ENCODE results near the gene RTP5.
"Not testable (repeated sequence)": the region's sequence is repeated elsewhere in the genome, so short reads cannot be mapped to it uniquely, and the experiment has no call there.

RTP5 gene

GRCh38 chr2:241902357-241902991, 32.9 kb downstream of the RTP5 start:
- no peak for DNase-seq (ENCODE audit: low read depth in 2 of 2)

DNA sequence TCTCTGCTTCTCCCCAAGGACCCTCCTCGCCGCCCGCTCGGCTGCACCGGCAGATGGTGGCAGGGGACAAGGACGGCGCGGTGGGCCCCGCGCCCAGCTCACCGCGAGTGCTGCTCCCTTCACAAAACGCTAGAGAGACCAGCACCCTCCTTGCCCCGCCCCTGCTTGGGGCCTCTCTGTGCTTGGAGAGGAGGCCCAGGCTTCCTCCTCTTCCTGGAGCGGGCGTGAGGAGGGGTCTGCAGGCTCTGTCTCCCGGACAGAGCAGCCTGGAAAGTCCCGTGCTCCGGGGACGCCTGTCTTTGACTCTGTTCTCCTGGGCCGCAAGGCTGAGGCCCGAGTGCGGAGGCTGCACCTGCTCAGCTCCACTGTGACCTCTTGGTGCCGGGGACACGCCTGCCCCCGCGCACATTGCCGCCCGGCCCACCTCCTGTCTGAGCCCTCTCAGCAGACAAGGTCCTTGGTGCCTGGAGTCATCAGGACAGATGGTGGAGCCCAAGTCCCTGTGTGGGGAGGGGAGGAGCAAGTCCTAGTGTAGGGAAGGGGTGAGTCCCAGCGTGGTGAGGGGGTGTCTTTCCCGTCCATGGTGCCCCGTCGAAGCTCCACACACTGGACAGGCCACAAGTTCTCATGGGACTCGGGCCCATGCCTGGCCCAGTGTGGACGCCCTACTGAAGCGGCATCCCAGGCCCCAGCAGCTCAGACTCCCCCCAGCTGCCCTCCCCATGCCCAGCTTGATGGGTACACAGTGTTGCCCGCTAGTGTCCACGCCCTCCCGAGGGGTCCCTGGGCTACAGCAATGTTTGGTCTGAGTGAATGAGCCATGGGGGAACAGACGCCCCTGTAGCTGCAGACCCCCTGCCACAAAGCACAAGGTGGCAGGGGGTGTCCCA, 33.8 kb downstream of the RTP5 start:
- no peak for DNase-seq (ENCODE audit: low read depth in 2 of 2)

GRCh38 chr2:241904011-241904718, 34.6 kb downstream of the RTP5 start:
- DNase-seq (ENCODE audit: low read depth in 2 of 2) = no peak

DNA sequence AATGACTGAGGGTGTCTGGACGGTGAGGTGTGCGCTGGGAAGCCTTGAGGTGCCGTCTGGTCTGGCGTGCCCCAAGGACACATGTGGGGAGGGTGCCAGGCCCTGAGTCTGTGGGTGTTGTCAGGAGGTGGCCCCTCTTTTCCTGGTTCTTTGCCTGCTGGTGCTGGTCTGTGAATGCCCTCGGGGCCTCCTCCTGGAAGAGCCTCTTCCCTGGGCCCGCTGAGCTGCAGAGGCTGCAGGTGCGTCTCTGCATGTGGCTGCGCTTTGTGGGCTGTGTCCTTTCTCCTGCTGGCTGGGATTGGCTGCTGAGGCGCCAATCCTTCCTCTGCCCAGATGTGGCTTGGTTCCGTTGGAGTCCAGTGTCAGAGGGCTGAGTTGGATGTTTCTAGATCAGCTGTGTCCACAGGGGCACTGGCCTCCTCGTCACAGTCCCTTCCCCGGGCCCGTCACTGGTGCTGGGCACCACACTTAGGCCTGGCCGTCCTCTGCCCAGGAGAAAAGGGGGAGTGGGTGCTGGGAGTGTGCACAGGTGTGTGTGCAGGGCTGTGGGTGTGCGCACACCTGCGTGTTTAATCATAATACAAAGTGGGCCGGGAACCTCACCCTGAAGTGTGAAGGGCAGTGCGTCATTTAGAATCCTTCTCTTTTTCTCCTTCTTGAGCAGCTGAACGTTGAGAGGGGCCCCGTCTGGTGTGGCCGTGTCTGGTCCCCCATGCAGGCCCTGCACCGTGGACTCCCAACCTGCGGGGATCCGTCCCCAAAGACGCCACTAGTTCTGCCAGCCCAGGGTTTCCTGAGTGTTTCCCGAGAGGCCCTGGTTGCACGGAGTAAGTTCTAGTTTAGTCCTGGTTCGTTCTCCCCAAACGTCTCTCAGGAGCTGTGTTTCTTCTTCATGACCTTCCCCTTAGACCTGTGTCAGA, 35.5 kb downstream of the RTP5 start:
- no peak for DNase-seq (ENCODE audit: low read depth in 2 of 2)

DNA sequence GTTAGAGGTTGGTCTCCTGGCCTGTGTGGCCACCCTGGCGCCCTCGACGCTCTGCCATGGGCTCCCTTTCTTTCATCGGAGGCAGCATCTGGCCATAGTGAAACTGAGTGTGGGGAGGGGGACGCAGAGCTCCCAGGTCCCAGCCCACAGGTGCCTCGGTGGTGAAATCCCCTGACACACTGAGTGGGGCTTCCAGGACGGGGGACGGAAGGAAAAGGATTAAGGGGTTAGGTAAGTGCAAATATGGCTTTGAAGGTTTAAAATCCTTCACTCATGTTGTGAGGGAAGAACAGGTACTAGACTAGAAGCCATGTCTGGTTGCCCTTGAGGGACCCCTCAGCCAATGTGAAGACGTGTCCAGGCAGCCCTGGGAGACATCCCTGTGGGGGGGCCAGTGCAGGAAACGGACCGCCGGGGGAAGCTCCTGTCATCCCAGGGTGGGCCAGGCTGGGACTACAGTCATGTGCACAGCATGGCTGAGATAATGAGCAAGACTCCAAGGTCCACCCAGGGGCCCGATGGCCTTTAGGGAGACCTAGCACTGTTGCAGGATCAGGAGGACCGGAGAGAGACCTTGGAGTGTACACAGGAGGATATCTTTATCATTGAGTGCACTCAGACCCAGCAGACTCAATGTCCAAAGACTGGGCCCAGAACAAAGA, 36.3 kb downstream of the RTP5 start:
- DNase-seq (ENCODE audit: low read depth in 2 of 2) = no peak

GRCh38 chr2:241906378-241906770, 36.8 kb downstream of the RTP5 start:
- DNase-seq (ENCODE audit: low read depth in 2 of 2) = not testable (repeated sequence)

GRCh38 chr2:241906826-241907570, 37.5 kb downstream of the RTP5 start:
- DNase-seq (ENCODE audit: low read depth in 2 of 2) = no peak

GRCh38 chr2:241907831-241908230, 38.3 kb downstream of the RTP5 start:
- not testable (repeated sequence) for DNase-seq (ENCODE audit: low read depth in 2 of 2)

GRCh38 chr2:241908686-241909420, 39.3 kb downstream of the RTP5 start:
- no peak for DNase-seq (ENCODE audit: low read depth in 2 of 2)

- DNase-seq (ENCODE audit: low read depth in 2 of 2) = no peak
Observed at GRCh38 chr2:241909769-241910168, 40.2 kb downstream of the RTP5 start.

DNA sequence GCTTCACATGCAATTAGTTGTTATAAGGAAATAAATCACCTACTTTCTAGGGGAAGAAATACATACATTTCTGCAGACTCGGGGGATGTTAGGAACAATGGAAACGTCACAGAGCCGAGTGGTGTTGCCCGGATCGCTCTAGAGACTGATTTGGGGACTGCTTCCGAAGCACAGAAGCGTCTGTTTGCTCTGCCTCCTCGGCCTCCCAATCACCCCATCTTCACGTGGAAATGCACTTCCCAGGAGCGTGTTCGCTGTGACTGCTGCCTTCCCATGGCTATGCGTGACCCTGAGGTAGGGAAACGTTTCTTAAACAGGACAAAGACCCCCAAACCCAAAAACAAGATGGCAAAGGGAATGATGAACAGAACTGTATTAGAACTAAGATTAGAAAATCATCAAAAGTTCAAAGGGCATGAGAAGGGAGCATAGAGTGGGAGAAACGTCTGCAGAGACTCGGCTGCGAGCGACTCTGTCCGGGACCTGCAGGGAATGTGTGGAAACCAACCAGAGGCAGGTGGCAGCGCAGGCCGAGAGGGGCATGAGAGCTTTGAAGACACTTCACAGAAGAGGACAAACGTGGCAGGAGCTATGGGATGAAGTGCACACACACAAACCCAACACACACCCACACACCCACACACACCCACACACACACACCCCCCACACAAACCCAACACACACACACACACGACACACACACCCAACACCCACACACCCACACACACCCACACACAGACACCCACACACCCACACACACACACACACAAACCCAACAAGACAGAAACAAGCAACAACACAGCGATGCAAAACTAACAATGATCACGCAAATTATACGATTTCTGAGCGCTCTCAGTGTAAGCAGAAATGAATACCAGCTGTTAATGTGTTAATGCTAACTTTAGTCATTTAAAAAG, 41.3 kb downstream of the RTP5 start:
- DNase-seq (ENCODE audit: low read depth in 2 of 2) = no peak

DNA sequence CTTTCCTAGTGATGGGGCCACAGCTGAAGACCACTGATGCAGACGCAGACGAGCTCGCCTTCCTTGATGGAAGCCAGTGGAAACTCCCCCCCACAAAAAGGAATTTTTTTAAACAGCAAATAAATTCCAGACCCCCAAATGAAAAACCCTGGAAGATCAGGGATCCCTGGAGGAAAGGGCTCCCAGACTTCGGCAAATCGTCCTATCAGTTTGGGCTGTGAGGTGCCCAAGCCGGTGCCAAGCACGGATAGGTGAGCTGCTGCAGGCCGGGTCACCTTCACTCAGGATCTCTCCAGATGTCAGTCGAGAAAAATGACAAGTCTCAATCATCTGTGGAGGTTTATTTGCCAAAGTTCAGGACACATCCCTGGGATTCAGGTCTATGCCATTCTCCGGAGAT, 42.0 kb downstream of the RTP5 start:
- DNase-seq (ENCODE audit: low read depth in 2 of 2) = no peak

DNA sequence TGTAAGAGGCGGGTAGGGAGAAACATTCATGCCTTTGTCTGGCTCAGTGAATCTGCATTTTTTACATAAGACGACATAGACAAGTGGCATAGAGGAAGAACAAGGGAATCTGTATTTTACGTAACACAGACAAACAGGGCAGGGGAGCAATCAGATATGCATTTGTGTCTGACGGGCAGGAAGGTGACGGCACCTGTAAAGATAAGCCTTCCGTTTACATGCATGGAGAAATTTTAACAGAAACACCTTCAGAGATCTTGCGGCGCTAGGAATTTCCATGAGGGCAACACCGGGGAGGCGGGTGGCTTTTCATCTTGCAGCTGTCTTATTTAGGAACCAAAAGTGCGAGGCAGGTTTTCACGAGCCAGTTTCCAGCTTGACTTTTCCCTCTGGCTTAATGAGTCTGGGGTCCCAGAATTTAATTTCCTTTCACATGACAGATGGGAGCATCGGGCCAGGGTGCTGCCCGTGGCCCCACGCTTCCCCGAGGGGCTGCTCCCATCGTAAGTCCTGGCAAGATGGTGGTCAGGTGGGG, 42.6 kb downstream of the RTP5 start:
- DNase-seq (ENCODE audit: low read depth in 2 of 2) = no peak

DNA sequence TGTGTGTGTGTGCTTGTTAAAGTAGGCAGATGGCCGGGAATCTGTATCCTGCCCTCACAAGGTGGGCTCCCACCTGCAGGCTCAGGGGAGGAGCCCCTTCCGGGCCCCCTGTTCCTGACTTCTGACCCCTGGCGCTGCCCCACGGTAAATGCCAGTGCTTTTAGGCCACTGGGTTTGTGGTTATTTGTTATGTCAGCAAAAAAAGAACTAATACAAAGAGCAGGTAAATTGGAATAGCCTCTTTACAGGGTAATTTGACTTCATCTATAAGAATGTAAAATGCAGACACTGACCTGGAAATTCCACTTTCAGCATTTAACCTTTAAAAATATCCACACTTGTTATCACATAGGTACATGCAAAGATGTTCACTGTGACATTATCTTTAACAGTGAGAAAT, 44.2 kb downstream of the RTP5 start:
- no peak for DNase-seq (ENCODE audit: low read depth in 2 of 2)

DNA sequence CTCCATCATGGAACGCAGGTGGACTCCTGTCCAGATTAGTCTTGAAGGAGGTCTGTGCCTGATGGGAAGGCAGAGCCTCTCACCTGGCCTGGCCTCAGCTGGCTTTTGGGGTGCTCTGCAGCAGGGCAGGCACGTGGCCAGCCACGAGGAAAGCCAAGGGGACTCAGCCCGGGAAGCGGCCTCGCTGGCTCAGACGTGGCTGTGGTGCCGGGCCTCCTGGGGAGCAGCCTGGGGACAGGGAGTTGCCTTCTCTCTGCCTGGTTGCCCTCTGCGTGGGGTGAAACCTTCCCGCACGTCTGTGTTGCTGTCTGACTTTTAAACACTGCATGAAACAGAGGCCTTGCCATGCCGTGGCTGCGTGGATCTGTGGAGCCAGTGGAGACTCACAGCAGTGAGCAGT, 45.0 kb downstream of the RTP5 start:
- DNase-seq (ENCODE audit: low read depth in 2 of 2) = no peak

GRCh38 chr2:241921631-241922030, 52.1 kb downstream of the RTP5 start:
- DNase-seq (ENCODE audit: low read depth in 2 of 2) = not testable (repeated sequence)

- no peak for DNase-seq (ENCODE audit: low read depth in 2 of 2)
Observed at GRCh38 chr2:241922411-241922810, 52.9 kb downstream of the RTP5 start.
